Islet of Langerhans (tissue), 1 donor: Measurements from ENCODE around the gene SPAG16.

Source experiments
- FAIRE-seq: peaks from one replicate; lab custom pipeline; 2011; peaks lifted over from hg19 to GRCh38; lab: Jason Lieb, UNC

Gene SPAG16

GRCh38 chr2:214098811-214099210, 814.5 kb downstream of the SPAG16 start:
- FAIRE-seq: no peak

- no peak for FAIRE-seq
These were observed 816.2 kb downstream of the SPAG16 start for GRCh38 chr2:214100488-214100887.

GRCh38 chr2:214103276-214104001, 819.2 kb downstream of the SPAG16 start:
- FAIRE-seq: peak; percentile 97

GRCh38 chr2:214104219-214104618, 820.0 kb downstream of the SPAG16 start:
- FAIRE-seq: no peak

GRCh38 chr2:214104967-214105366, 820.7 kb downstream of the SPAG16 start:
- no peak for FAIRE-seq

GRCh38 chr2:214107726-214108125, 823.5 kb downstream of the SPAG16 start:
- FAIRE-seq: no peak

- FAIRE-seq: no peak
These were observed 824.3 kb downstream of the SPAG16 start for GRCh38 chr2:214108598-214108997.

GRCh38 chr2:214117054-214117453, 832.8 kb downstream of the SPAG16 start:
- FAIRE-seq: no peak

GRCh38 chr2:214126135-214126534, 841.9 kb downstream of the SPAG16 start:
- no peak for FAIRE-seq

GRCh38 chr2:214127170-214127569, 842.9 kb downstream of the SPAG16 start:
- FAIRE-seq: no peak

- no peak for FAIRE-seq
These were observed 843.3 kb downstream of the SPAG16 start for GRCh38 chr2:214127571-214127970.

GRCh38 chr2:214128040-214128439, 843.8 kb downstream of the SPAG16 start:
- FAIRE-seq: peak; percentile 65

- FAIRE-seq: no peak
These were observed 845.9 kb downstream of the SPAG16 start for GRCh38 chr2:214130114-214130513.

GRCh38 chr2:214135966-214136365, 851.7 kb downstream of the SPAG16 start:
- no peak for FAIRE-seq

- FAIRE-seq: no peak
These were observed 854.5 kb downstream of the SPAG16 start for GRCh38 chr2:214138779-214139178.

- no peak for FAIRE-seq
These were observed 855.5 kb downstream of the SPAG16 start for GRCh38 chr2:214139630-214140284.

- no peak for FAIRE-seq
These were observed 872.7 kb downstream of the SPAG16 start for GRCh38 chr2:214156971-214157370.

GRCh38 chr2:214158851-214159250, 874.6 kb downstream of the SPAG16 start:
- no peak for FAIRE-seq

GRCh38 chr2:214169281-214169680, 885.0 kb downstream of the SPAG16 start:
- no peak for FAIRE-seq

- FAIRE-seq: no peak
These were observed 885.5 kb downstream of the SPAG16 start for GRCh38 chr2:214169736-214170135.

- no peak for FAIRE-seq
These were observed 890.3 kb downstream of the SPAG16 start for GRCh38 chr2:214174563-214174962.

GRCh38 chr2:214180071-214180470, 895.8 kb downstream of the SPAG16 start:
- no peak for FAIRE-seq

- no peak for FAIRE-seq
These were observed 896.4 kb downstream of the SPAG16 start for GRCh38 chr2:214180686-214181085.

- no peak for FAIRE-seq
These were observed 900.2 kb downstream of the SPAG16 start for GRCh38 chr2:214184461-214184860.
